NCI-H1048 (cell line): Measurements from ENCODE around the gene GUCY1B1.
"Not testable (repeated sequence)": the region's sequence is repeated elsewhere in the genome, so short reads cannot be mapped to it uniquely, and the experiment has no call there.

Experiments
- DNase-seq: peaks from one replicate; lab custom pipeline; 2025; lab: John Stamatoyannopoulos, UW

The GUCY1B1 gene

GRCh38 chr4:155762334-155762733 lies 3.5 kb downstream of the GUCY1B1 start:
- no peak for DNase-seq

DNA sequence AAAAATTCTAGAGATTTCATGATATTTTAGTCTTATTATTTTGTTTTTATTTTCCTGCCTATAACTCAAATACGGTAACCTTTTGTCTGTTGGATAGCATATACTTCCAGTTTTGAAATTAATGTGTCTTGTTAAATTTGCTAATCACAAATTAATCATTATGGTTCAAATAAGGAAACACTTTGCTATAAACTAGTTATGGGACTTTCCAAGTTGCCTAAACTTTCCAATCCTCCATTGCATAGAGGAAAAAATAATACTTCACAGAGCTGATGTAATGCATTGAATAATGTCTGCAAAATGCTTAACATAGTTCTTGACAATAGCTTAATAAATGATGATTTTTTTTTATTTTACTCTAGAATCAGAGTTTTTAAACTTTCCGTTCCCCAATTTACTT lies 4.7 kb downstream of the GUCY1B1 start:
- DNase-seq, result no peak

DNA sequence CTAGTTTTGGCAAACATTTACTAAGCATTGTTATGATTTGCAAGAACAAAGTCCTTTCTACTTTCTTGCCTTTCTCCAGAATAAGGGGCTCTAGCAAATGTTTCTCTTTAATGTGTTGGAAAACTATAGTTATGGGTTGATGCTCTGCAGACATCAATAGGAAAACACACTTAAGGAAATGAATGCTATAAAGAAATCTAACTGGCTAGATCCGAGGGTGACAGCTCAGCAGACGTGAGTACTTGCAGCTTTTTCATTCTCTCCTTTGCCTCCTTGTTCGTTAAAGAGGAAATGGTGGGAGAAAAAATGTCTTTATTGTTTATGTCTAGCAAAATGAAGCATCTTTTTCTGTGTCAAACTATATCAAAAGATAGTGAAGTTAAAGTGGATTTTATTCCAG lies 6.3 kb downstream of the GUCY1B1 start:
- DNase-seq, result no peak

- DNase-seq, result no peak
Measured at GRCh38 chr4:155766622-155767021, 7.8 kb downstream of the GUCY1B1 start.

- DNase-seq, result no peak
Measured at GRCh38 chr4:155768370-155768769, 9.5 kb downstream of the GUCY1B1 start.

- no peak for DNase-seq
Measured at GRCh38 chr4:155769090-155769489, 10.3 kb downstream of the GUCY1B1 start.

DNA sequence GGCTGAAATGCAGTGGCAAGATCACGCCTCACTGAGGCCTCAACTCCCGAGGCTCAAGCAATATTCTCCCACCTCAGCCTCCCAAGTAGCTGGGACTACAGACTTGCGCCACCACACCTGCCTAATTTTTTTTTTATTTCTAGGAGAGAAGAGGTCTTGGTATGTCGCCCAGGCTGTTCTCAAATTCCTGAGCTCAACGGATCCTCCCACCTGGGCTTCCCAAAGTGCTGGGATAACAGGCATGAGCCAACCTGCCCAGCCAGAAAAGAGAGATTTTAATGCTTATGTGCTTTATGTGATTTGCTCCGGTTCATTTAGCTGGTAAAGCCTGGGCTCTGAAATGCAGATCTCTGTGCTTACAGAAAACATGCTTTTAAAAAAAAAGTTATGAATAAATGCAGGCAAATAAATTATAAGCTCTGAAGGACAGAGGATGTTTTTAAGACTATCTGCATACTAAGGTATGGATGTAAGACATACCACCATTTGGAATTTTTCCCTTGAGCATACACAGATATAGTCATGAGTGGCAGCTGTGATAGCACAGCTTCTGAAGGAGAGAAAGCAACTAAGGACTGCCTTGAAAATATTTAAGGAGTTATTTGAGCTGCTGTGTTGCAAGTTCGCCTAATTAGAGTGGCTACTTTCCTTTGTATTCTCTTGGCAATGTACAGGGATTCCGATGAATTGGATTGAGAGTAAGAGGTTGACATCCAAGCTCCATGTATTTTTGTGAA lies 13.8 kb downstream of the GUCY1B1 start:
- no peak for DNase-seq

- DNase-seq, result no peak
Measured at GRCh38 chr4:155773196-155773800, 14.5 kb downstream of the GUCY1B1 start.

DNA sequence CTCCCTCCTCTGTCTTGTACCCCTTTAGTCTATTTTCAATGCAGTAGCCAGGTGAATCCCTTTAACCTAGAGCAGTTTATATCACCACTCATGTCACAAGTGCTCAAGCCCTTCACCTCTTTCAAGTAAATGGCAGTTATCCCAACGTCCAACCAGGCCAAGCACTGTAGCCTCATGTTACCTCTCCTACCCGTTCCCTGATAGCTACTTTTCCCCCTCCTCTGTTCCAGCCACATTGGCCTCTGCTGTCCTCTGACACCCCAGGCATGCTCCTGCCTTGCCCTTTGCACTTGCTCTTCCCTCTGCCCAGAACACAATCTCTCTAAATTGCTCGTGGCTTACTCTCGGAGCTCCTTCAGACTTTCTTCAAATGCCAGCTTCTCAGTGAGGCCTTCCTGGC lies 15.2 kb downstream of the GUCY1B1 start:
- no peak for DNase-seq

DNA sequence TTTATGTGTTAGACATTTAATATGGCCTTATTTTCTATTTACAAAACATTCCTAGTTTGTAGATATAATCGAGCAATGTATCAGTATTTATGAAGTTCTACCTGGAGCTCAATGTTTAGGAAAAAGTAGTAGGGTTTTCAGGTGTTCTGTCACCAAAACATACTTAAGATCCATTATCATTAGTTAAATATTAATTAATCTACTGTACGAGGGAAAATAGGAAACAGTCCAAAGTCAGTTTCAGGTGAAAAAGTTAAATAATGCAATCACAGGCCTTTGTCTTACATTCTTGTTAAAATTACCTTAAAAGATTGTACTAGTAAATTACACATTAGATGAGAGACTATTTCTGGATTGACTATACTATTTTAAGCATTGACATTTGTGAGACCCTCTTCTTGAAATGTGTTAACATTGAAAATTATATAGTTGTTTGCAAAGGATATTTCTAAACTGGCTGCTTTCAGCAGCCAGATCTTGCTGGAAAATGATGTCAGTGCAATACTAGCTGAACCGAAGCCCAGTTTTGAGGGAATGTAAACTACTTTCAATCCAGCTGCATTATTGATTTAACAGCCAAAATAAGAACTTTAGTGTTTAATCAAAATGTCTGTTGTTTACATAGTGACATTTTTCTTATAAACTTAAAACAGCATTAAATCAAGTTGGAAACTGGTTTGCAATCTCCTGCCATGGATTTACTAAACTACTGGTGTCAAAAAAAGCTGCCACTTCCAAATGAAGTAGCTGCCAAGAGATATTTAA lies 19.3 kb downstream of the GUCY1B1 start:
- no peak for DNase-seq

DNA sequence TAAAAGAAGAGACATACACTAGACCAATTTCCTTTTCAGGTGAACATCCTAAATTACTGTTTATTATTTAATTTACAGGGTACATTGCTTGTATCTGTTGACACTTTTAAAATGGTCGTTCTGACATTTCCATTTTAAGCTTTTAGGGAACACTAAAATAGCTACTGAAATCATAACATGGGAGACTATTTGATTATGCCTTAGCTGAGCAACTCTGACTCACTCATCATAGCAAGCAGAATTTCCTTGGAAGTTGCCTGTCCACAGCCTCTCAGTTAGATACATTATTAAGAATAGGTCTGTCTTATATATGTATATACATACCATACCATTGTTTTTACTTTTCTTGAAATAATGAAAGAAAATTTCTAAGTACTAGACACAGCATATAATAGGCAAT lies 22.0 kb downstream of the GUCY1B1 start:
- no peak for DNase-seq

DNA sequence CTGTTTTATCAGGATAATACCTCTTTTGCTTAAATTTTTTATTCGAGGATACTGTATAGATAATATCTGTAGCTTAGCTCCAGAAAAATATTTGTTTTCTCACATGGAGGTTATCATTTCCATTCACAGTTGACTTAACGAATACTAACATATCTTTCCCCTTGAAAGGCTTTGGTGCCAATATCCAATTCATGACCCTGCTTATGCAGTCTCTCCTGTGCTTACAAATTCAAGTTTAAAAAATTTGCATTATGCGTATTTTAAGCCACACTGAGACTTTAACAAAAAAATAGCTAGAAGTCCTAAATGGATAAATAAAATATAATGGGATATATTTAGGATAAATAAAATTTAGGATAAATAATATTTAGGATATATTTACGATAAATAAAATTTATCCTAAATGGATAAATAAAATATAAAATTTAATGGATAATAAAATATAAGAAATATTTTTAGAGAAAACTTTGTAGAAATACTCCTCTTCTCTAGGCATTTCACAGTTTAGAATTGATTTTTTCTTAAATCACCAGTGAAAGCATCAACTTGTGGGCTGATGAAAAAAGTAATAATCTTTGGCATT lies 22.5 kb downstream of the GUCY1B1 start:
- DNase-seq, result no peak

DNA sequence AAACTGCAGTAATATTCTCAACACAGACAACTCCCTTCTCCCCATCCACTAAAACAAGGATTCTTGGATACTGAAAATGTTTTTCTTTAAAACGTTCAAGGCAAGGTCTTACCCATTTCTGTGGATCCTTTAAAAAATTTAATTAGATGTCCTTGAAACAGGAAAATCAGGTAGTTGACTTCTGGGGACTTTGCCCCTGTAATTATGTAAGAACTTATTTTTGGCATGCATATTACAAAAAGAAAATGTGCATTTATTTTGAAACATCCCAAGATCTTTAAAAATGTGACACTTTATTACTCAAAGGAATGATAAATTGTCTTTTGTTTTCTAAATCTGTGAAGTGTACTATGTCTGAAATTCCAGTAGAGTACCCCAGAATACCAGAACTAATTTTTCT lies 25.8 kb downstream of the GUCY1B1 start:
- no peak for DNase-seq

DNA sequence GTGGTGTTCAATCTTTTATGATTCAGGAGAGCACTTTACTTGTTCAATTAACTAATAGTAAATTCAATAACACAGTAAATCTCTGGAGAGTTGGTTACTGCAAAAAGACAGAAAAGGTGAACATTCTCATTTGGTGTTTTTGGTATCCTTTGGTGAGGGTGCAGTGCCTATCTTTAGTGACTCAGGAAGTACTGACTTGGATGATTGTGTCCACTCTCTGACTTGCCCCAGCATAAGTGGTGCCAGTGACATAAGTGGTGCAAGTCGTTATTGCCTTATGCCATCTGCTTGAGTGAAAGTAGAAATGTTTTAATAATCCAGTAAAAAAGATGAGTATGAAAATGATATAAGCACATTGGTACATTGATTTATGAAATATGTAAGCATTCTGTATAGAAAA lies 27.0 kb downstream of the GUCY1B1 start:
- no peak for DNase-seq

GRCh38 chr4:155787113-155787710 lies 28.4 kb downstream of the GUCY1B1 start:
- DNase-seq, result peak; percentile 39

DNA sequence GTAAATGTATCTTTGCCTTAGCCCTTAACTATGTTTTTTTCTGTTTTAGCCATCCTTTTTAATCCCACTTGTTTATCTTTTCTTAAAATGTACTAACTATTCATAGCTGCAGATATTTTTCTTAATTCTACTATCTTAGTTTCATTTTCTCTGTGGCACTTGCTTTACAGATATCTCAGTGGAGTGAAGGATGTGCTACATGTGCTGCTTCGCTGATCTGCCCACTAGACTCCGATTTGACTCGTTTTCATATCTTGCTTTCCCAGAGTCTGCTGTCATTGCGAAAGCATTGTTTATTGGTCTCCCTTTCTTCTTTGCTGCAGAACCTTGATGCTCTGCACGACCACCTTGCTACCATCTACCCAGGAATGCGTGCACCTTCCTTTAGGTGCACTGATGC lies 30.6 kb downstream of the GUCY1B1 start:
- DNase-seq, result no peak

GRCh38 chr4:155789982-155790381 lies 31.2 kb downstream of the GUCY1B1 start:
- DNase-seq, result no peak

DNA sequence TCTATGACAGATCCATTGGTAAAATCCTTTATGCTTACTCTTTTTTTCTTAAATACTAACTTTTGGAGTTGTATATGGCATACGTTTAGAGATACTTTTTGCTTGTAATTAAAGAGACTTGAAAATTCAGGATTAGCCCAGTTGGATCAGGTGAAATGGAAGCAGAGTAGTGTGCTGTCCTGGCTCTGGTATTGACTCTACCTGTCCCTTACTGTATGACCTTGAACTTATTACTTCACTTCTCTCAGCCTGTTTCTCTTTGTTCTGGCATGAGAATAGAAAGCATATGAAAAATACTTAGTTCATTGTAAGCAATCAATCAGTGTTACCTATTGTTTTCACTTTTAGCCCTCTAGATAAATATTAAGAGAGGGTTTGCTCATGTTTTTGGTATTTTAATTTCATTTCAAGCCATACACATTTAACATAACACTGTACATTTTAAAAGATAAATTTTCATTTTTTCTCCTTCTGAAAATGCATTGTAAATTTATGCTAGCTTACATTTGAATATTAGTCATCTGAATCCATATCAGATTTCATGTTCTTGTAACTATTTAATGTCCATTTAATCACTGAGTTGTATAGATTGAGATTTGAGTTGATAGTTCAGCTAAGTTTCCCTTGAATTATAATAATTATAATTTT lies 35.9 kb downstream of the GUCY1B1 start:
- DNase-seq, result no peak

GRCh38 chr4:155795991-155796390 lies 37.2 kb downstream of the GUCY1B1 start:
- DNase-seq, result no peak

- DNase-seq, result not testable (repeated sequence)
Measured at GRCh38 chr4:155797581-155797980, 38.8 kb downstream of the GUCY1B1 start.

- DNase-seq, result no peak
Measured at GRCh38 chr4:155799116-155799793, 40.4 kb downstream of the GUCY1B1 start.
